Activated naive CD8-positive, alpha-beta T cell treated with anti-CD3 and anti-CD28 coated beads, Interleukin-2, amount 10 ng/mL, durations not matched to agents 7 days and 5 days (primary cell): ENCODE results near the gene ARRDC2. TPM values are rescaled to one million over a fixed set of nuclear protein-coding genes. Genes with fewer than 3 reads are reported as not detected.

Experiments used
- ATAC-seq: fragments of 150-1000 bp; cut with Tn5 transposase; one replicate; pipeline ENCODE4 v1.10.0; 2021; ENCODE audit warnings: low read depth, moderate library complexity
- POLR2A ChIA-PET: fragments of 350-600 bp; sonication (Branson Sonifier 250); formaldehyde crosslinking; loops from one replicate; lab custom pipeline; 2021; ENCODE audit warnings: antibody characterized with exemption; lab: Charles Lee
- DNase-seq: peaks from one replicate; pipeline ENCODE4 v3.0.0; 2021
- H3K27ac Mint-ChIP-seq: one replicate; pipeline ENCODE4 v1.8.0; 2022; ENCODE audit warnings: mild to moderate bottlenecking, mixed read lengths
- H3K27me3 Mint-ChIP-seq: one replicate; pipeline ENCODE4 v1.8.0; 2022; ENCODE audit warnings: mild to moderate bottlenecking, moderate library complexity, mixed read lengths
- H3K36me3 Mint-ChIP-seq: one replicate; pipeline ENCODE4 v1.8.0; 2021; ENCODE audit warnings: mild to moderate bottlenecking, mixed read lengths
- H3K4me1 Mint-ChIP-seq: one replicate; pipeline ENCODE4 v1.8.0; 2021; ENCODE audit warnings: mixed read lengths
- H3K4me3 Mint-ChIP-seq: one replicate; pipeline ENCODE4 v1.8.0; 2022; ENCODE audit warnings: mild to moderate bottlenecking, moderate library complexity, mixed read lengths
- H3K9me3 Mint-ChIP-seq: one replicate; pipeline ENCODE4 v1.8.0; 2021; ENCODE audit warnings: mixed read lengths
- total RNA-seq, 2 experiments: library from RNA; stranded (reverse); gene quantifications; one replicate each; pipeline ENCODE4 v1.2.3, GENCODE V29; 2021

The ARRDC2 gene
- total RNA-seq: 10 to 100 TPM; 66.5 to 71.2 TPM

GRCh38 chr19:18007917-18008673, at the start of gene ARRDC2:
Gene ARRDC2, plus strand, starts transcription at chr19:18008170. Its CDS starts 141 bp downstream, at chr19:18008311.
- Mint-ChIP-seq H3K27ac (peak within 1 kb of the TSS; percentile 88), H3K36me3 (peaks cover 21% of the 10 kb centered on the region), H3K27me3 (no peaks in the 10 kb centered on the region), H3K9me3 (no peaks in the 10 kb centered on the region), H3K4me3 (peak within 1 kb of the TSS; percentile 87), H3K4me1 (peaks cover 18% of the 10 kb centered on the region)
- DNase-seq (peak; percentile 87), ATAC-seq (peak; percentile 81)
- POLR2A ChIA-PET: interaction anchor here (0.5 to 4.9 kb wide), 12 partner anchors 11 to 1659 kb away, joined by 3 to 46 read pairs (median 4); partner anchors contain the start of gene IL12RB1

DNA sequence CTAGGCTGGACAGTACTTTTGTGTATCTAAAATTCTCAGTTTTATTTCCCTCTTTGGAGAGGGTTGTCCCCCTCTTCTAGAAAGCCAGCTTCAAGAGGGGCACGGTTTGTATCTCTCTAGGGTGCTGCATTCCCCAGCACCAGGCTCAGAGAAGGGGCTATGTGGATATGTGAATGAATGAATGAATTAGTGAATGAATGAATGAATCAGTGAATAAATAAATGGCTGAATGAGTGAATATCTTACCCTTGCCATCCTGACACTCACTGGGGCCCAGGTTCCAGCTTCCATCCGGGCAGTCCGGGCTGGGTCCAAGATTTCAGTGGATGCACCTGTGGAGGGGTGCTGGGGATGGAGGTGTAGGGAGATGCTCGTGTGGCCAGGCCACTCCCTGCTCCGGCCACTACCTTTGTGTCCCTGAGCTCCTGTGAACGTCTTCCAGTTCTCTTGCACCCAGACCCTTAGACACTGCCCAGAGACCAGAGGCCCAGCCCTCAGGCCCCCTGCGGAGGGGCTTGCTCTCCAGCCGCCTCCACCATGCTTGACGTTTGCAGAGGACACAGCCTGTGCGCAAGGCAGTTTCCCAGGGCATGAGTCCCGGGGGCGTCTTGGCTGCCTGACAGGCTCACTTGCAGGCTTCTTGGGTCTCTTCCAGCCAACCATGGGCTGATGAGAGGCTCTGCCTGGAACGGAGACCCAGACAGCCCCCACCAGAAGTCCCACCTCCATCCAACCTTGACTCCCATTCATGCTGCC, 43.9 kb upstream of the ARRDC2 start:
- DNase-seq: no peak
- H3K4me3 Mint-ChIP-seq: no peak overlapping the region
- H3K27me3 Mint-ChIP-seq: peaks cover 43% of the 10 kb centered on the region
- ATAC-seq: no peak
- POLR2A ChIA-PET: no interaction called here
- no peak overlapping the region for H3K27ac Mint-ChIP-seq
- H3K36me3 Mint-ChIP-seq: no peaks in the 10 kb centered on the region
- H3K4me1 Mint-ChIP-seq: peaks cover 2% of the 10 kb centered on the region
- no peaks in the 10 kb centered on the region for H3K9me3 Mint-ChIP-seq

DNA sequence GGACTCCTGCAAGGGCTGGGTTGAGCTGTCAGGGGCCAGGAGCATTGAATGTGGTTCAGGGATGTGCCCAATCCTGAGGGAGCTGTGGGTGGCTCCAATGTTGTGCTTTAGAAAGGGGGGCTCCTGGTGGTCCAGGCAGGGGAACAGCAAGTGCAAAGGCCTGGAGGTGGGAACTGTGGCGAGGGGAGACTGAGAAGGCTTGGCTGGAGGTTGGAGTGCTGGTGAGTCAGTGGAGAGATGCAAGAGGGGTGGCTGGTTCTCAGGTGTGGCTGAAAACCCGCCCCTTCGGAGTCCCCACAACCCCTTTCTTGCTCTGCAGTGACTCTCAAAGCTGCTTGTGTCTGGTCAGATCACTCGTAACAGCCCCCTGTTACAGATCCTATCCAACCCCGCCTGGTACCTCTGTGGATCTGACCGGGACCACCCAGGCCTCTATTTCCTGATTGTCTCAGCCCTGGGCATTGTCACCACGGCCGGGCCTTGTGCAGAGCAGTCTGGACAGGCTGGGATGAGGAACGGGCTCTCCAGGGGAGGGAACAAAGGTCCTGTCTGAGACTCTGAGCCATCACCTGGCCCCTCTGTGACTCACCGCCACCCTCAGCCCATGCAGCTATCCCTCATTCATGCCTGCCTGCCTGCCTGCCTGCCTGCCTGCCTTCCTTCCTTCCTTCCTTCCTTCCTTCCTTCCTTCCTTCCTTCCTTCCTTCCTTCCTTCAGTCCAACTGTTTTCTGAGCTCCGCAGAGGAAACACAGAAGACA, 42.4 kb upstream of the ARRDC2 start:
- no peaks in the 10 kb centered on the region for H3K9me3 Mint-ChIP-seq
- H3K27me3 Mint-ChIP-seq: peaks cover 49% of the 10 kb centered on the region
- H3K4me1 Mint-ChIP-seq: peaks cover 5% of the 10 kb centered on the region
- no peak overlapping the region for H3K27ac Mint-ChIP-seq
- ATAC-seq (no peak), DNase-seq (no peak)
- POLR2A ChIA-PET: no interaction called here
- H3K4me3 Mint-ChIP-seq: no peak overlapping the region
- H3K36me3 Mint-ChIP-seq: no peaks in the 10 kb centered on the region

DNA sequence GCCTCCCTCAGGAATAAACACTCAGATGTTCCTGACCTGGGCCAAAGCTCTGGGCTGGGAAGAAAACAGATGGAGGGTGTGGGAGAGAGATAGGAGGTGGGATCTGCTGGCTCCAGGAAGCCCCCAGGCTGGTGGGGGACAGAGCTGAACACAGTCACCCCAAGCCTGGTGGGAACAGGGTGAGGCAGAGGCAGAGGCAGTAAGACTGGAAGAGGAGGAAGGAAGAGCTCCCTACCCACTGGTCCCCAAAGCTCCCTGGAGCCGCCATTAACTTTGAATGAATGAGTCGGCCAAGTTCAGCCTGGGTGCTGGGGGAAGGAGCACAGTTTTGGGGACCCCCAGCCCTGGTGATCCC, 41.9 kb upstream of the ARRDC2 start:
- ATAC-seq: no peak
- Mint-ChIP-seq H3K9me3 (no peaks in the 10 kb centered on the region), H3K36me3 (no peaks in the 10 kb centered on the region), H3K4me3 (no peak overlapping the region), H3K27me3 (peaks cover 46% of the 10 kb centered on the region), H3K27ac (no peak overlapping the region), H3K4me1 (peaks cover 5% of the 10 kb centered on the region)
- POLR2A ChIA-PET: no interaction called here
- DNase-seq: no peak

- no peak for DNase-seq
- Mint-ChIP-seq H3K4me3 (no peak within 1 kb of the TSS), H3K36me3 (no peaks in the 10 kb centered on the region), H3K4me1 (peaks cover 5% of the 10 kb centered on the region), H3K27ac (no peak within 1 kb of the TSS), H3K27me3 (peaks cover 45% of the 10 kb centered on the region), H3K9me3 (no peaks in the 10 kb centered on the region)
- ATAC-seq: no peak
- POLR2A ChIA-PET: no interaction called here
Measured at GRCh38 chr19:17966550-17967256, 41.3 kb upstream of the ARRDC2 start, which contains the start of gene KCNN1. Gene KCNN1, plus strand, starts transcription at chr19:17967107. Its CDS starts 6,782 bp downstream, at chr19:17973889.

DNA sequence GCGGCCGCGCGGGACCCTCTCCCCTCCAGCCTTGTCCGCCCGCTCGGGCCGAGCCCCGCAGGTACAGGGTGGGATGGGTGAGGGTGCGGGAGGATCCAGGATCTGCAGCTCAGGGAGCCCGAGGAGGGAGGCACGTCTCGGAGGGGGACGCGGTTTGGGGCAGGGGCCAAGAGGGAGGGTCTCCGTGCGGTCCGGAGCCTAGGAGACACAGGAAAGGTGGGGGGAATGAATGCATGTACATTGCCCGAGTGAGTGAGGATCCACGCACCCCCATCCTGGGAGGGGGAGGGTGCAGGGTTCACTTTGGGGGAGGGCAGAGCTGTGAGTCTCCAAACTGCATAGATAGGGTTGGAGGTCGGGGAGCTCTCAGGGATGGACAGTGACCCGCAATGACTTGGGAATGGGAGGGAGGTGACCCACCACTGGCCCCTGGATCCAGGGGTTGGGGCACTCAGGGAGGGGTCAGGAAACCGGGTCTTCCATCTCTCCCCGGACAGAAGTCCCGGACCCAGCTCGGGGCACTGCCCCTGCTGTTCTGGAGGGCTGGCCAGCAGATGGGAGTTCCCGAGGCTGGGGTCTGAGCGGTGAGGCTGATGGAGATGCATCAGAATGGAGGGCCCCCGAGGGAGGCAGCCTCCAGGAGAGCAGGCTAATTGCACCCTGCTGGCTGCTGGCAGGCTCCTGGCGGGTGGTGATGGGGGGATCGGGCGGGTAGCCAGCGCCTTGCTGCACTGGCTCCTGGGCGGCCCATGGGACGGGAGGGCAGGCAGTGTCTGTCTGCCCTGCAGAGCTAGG, 40.5 kb upstream of the ARRDC2 start:
- Mint-ChIP-seq H3K27me3 (peaks cover 43% of the 10 kb centered on the region), H3K27ac (no peak overlapping the region), H3K4me3 (no peak overlapping the region), H3K36me3 (no peaks in the 10 kb centered on the region), H3K9me3 (no peaks in the 10 kb centered on the region), H3K4me1 (peaks cover 5% of the 10 kb centered on the region)
- DNase-seq (no peak), ATAC-seq (no peak)
- POLR2A ChIA-PET: no interaction called here

DNA sequence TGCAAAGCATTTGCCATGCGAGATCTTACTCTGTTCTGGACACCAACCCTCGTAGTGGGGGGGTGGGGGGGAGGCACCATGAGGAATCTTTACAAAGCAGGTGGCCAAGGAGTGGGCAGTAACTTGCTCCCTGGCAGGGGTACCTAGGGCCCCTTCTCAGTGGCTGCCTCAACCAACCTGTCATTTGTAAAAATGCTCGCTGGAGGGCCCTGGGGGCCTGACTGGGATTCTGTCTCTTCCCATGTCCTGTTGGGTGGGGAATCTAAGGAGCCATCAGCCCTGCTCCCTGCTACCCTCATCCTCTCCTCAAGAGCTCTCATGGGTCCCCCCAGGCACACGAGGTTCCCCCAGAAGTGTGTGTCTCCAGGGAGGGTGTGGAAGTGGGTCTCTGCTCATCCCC, 39.6 kb upstream of the ARRDC2 start:
- no peaks in the 10 kb centered on the region for H3K36me3 Mint-ChIP-seq
- peaks cover 43% of the 10 kb centered on the region for H3K27me3 Mint-ChIP-seq
- H3K27ac Mint-ChIP-seq: no peak overlapping the region

GRCh38 chr19:17969096-17969792, 38.7 kb upstream of the ARRDC2 start:
- Mint-ChIP-seq H3K9me3 (no peaks in the 10 kb centered on the region), H3K4me3 (no peak overlapping the region), H3K27ac (no peak overlapping the region), H3K27me3 (peaks cover 40% of the 10 kb centered on the region), H3K36me3 (no peaks in the 10 kb centered on the region), H3K4me1 (peaks cover 5% of the 10 kb centered on the region)
- no peak for ATAC-seq
- no peak for DNase-seq
- POLR2A ChIA-PET: no interaction called here

More for the DNA sequence above, 39.6 kb upstream of the ARRDC2 start:
- H3K4me3 Mint-ChIP-seq: no peak overlapping the region
- no peaks in the 10 kb centered on the region for H3K9me3 Mint-ChIP-seq
- H3K4me1 Mint-ChIP-seq: peaks cover 5% of the 10 kb centered on the region
- ATAC-seq (no peak), DNase-seq (no peak)
- POLR2A ChIA-PET: no interaction called here

DNA sequence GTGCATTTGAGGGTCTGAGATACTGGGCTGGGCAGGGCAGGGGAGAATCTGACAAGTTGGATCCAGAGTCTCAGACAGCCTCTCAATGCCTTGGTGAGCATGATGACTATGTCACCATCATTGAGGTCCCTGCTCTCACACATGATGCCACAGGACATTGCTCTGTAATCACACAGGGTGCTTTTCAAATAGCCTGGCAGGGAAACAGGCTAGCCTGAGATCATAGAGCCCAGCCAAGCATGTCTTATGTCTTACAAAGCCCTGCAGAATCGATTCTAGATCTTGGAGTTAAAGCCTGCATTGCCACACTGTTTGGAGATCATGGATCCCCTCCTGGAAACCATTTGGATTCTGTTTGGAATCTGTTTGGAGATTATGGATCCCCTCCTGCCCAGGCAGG, 35.7 kb upstream of the ARRDC2 start:
- POLR2A ChIA-PET: no interaction called here
- Mint-ChIP-seq H3K4me3 (no peak overlapping the region), H3K9me3 (no peaks in the 10 kb centered on the region), H3K4me1 (peaks cover 3% of the 10 kb centered on the region), H3K27me3 (peaks cover 18% of the 10 kb centered on the region), H3K36me3 (no peaks in the 10 kb centered on the region), H3K27ac (no peak overlapping the region)
- DNase-seq (no peak), ATAC-seq (no peak)

DNA sequence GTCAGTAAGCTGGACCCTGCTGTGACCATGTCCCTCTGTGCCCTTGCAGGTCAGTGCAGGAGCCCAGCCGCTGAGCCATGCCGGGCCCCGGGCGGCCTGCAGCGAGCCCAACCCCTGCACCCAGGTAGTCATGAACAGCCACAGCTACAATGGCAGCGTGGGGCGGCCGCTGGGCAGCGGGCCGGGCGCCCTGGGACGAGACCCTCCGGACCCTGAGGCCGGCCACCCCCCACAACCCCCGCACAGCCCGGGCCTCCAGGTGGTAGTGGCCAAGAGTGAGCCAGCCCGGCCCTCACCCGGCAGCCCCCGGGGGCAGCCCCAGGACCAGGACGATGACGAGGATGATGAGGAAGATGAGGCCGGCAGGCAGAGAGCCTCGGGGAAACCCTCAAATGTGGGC, 34.2 kb upstream of the ARRDC2 start:
- Mint-ChIP-seq H3K4me3 (no peak overlapping the region), H3K4me1 (peaks cover 3% of the 10 kb centered on the region), H3K27ac (no peak overlapping the region), H3K27me3 (peaks cover 16% of the 10 kb centered on the region), H3K9me3 (no peaks in the 10 kb centered on the region), H3K36me3 (no peaks in the 10 kb centered on the region)
- POLR2A ChIA-PET: no interaction called here
- ATAC-seq (no peak), DNase-seq (no peak)

DNA sequence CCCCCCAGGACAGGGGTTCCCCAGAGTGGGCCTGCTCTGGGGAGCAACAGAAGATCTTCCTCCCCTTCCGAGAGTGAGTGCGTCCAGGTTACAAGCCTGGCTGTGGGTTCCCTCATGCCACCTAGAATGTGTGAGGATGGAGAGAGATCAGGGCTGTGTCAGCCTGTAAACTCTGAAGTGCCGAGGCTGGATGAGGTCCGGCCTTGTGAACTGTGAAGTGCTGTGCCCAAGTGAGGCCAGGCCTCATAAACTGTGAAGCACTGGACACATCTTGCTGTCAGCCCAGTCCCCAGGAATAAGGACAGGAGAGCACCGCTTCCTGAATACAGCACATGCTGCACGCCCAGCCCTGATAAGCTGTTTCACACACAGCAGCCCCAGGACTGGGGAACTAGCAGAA, 33.4 kb upstream of the ARRDC2 start:
- Mint-ChIP-seq H3K9me3 (no peaks in the 10 kb centered on the region), H3K36me3 (no peaks in the 10 kb centered on the region), H3K27me3 (peaks cover 19% of the 10 kb centered on the region), H3K4me3 (no peak overlapping the region), H3K4me1 (peaks cover 4% of the 10 kb centered on the region), H3K27ac (no peak overlapping the region)
- no peak for ATAC-seq
- DNase-seq: no peak
- POLR2A ChIA-PET: no interaction called here

- Mint-ChIP-seq H3K27ac (no peak overlapping the region), H3K4me3 (no peak overlapping the region), H3K27me3 (peaks cover 17% of the 10 kb centered on the region), H3K9me3 (no peaks in the 10 kb centered on the region), H3K36me3 (no peaks in the 10 kb centered on the region), H3K4me1 (peaks cover 3% of the 10 kb centered on the region)
- POLR2A ChIA-PET: no interaction called here
- no peak for DNase-seq
- no peak for ATAC-seq
Measured at GRCh38 chr19:17975032-17975431, 32.9 kb upstream of the ARRDC2 start.
